ENCODE data around the gene RGS5.
"Not testable (repeated sequence)": the region's sequence is repeated elsewhere in the genome, so short reads cannot be mapped to it uniquely, and the experiment has no call there.

Gene RGS5, protein sequence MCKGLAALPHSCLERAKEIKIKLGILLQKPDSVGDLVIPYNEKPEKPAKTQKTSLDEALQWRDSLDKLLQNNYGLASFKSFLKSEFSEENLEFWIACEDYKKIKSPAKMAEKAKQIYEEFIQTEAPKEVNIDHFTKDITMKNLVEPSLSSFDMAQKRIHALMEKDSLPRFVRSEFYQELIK

DNA sequence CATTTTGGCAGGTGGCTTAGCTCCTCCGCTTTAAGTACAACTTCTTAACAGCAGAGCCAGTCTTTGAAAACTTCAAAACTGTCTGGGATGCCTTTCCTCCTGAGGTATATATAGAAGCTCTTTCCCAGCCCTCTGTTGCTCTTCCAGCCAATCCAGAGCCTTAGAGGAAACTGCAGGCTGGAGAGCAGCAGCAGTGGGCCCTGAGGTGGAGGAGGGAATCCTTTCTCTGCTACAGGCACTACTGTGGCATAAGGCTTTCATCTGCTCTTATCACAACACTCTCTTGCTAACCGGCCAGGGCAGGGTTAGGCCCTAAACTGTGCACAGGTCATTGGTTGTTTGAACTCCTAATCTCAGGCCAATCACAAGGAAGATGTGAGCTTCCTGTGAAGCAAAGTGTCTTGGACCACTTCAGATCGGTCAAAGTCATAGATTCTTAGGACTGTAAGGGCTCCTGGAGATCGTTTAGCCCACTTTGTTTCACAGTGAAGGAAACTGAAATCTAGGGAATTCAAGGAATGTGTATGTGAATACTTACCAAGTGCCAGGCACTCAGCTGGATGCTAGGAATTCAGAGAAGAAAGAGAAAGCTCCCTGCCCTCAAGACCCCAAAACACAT lies at the start of gene RGS5:
Gene RGS5, minus strand, starts transcription at position 84 of the 619 bp plus-strand sequence. Its CDS starts 81 bp downstream, at position 3.
- no peak for DNase-seq

DNA sequence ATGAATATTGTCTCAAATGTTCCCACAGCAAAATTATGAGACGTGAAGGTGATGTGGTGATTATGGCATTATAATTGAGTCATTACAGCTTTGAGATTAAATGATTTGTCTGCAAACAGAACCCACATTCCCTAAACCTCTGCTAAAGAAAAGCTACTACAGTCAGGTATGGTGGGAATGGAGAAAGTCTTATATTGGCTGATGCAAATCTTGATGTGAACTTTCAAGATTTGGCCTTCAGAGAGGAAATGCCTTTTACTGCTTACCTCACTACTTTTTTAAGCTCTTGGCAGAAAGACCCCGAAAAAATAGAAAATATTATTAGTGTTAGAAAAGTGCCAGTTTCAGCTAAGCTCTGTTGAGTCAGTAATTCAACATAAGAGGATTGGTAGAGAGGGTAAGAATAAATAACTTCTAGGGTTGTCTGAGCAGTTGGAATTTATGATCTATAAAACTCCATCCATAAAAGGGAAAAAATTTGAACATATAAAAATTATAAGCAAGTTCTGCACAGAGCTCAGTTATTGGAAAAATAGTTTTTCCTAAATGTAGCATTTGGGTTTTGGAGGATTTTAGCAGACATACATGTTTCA lies 47.8 kb upstream of the RGS5 start:
- DNase-seq, result no peak

DNA sequence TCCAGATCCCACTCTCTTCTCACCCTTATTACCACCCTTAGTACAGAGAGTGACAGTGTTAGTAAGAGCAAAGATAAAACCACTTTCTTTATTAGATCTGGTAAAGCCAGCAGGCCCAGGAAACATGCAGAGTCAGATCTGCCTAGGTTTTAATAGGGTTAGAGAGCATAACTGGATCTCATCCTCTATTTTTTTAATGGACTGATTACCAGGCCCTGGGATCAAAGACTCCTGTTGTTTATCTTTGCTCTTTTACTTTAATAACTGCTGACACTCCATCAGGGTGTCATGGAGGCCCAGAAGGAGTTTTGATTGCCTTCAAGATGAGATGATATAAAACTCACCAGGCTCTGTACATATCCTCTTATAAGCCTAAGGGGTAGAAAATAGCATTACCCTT lies 45.3 kb upstream of the RGS5 start:
- no peak for DNase-seq

DNA sequence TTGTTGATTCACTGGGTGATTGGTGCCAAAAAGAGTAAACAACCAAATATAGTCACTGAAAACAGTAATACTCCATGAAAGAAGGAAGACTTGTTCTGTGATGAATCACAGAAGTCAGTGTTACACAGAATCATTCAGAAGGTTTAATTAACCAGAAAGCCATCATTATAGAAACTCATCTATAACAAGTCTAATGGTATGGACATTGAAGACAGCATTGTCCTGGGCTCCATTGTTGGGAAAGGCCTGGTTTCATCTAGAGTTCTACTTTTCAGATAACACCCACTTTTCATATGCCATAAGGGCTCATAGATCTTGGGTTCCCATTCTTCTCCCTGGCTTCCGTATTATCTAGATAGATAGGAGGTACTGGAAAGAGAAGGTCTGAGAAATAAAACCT lies 41.9 kb upstream of the RGS5 start:
- DNase-seq, result not testable (repeated sequence)

DNA sequence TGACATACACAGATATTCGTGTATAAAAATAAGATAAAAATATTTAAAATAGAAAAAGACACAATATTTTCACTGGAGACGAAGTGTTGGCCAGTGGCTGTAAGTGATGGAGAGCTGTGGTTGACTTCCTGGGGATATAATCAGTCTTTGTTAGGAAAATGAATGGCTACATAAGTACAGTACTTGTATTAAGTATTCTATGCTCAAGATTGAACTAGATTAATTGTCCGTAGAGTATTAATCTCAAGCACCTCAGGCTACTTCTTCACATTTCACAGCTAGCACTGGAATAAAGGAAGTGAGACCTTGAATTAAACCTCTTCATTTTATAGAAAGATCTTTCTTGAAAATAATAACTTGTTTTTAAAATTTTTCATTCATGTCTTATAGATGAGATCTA lies 39.0 kb upstream of the RGS5 start:
- DNase-seq, result no peak

DNA sequence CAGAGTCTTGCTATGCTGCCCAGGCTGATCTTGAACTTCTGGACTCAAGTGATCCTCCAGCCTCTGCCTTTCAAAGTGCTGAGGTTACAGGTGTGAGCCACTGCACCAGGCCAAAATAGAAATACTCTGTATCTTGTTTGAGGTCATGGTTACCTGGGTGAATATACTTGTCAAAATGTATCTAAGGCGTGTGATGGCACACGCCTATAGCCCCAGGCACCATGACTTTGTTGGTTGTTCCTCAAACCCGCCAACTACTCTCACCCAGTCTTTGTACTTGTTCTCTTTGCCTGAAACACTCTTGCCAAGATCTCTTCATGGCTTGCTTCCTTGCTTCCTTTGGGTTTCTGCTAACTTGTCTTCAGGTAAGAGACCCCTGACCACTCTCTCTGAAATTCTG lies 38.0 kb upstream of the RGS5 start:
- no peak for DNase-seq

DNA sequence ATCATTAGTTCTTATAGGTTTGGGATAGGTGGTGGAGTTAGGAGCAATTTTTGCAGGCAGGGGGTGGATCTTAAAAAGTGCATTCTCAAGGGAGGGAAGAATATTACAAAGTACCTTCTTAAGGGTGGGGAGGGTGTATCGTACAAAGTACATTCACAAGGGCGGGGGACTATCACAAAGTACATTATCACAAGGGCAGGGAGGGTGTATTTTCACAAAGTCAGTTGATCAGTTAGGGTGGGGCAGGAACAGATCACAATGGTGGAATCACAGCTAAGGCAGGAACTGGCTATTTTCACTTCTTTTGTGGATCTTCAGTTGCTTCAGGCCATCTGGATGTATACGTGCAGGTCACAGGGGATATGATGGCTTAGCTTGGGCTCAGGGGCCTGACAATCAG lies 30.9 kb upstream of the RGS5 start:
- DNase-seq, result not testable (repeated sequence)

DNA sequence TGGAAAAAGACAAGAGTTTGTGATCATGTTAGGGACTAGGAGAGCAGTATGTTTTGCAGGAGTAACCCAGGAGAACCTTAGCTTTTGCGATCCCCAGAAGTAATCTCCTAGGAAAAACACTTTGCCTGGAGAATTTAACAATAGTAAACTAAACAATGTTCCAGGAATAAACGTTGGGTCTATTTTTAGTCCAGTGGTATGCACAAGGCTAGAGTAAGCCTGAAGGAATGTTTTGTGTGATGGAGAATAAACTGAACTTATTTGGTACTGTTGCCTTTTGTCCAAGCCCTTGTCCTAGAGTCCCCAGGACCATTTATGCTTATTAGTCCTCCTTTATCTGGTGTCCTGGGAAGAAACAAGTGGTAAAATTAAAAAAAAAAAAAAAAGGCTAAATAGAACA lies 28.7 kb upstream of the RGS5 start:
- no peak for DNase-seq

DNA sequence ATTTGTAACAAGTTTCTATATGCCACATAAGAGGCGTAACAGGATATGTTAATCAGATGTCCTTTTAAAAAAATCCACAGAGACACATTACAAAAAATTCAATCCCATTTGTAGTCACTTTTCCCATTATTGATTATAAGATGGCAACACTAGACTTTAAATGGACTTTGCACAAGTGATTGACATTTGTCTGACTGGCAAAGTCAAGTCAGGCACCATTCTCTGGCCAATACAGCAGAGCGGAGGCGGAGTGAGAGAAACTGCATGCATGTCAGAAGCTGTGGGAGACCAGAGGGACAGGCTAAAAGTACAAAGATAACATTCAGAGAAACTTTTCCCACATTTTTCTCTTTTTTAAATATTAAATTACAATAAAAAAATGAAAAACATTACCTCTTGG lies 28.1 kb upstream of the RGS5 start:
- no peak for DNase-seq

DNA sequence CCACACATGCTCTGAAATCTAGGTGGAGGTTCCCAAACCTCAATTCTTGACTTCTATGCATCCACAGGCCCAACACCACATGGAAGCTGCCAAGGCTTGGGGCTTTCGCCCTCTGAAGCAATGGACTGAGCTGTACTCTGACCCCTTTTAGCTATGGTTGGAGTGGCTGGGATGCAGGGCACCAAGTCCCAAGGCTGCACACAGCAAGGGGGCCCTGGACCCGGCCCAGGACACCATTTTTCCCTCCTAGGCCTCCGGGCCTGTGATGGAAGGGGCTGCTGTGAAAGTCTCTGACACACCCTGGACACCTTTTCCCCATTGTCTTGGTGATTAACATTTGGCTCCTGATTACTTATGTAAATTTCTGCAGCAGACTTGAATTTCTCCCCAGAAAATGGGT lies 25.6 kb upstream of the RGS5 start:
- DNase-seq, result not testable (repeated sequence)

DNA sequence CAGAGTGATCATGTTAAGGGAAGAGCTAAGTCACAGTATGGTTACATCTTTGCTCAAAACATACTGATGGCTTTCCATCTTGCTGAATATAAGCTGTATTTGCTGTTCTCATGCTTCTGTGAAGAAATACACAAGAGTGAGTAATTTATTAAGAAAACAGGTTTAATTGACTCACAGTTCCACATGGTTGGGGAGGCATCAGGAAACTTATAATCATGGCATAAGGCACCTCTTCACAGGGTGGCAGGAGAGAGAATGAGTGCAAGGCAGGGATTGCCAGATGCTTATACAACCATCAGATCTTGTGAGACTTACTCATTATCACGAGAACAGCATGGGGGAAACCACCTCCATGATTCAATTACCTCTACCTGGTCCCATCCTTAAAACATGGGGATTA lies 24.4 kb upstream of the RGS5 start:
- no peak for DNase-seq

DNA sequence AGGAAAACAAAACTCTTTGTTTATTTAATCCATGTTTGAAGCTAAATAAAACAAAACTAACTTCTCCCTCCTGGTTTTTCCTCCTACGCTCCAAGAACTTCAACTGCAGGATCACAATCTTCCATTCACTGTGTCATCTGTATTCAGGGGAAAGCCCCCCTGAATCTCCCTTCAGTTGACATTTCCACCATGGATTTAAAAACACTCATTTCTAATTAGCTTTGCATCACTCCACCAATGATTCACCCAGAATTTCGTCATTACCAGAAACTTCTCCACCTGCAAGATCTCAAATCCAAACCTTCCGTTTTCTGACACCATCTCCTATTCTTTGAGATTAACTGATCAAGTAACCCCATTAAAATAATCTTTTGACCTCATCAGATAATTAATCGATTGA lies 10.9 kb upstream of the RGS5 start:
- DNase-seq, result no peak

DNA sequence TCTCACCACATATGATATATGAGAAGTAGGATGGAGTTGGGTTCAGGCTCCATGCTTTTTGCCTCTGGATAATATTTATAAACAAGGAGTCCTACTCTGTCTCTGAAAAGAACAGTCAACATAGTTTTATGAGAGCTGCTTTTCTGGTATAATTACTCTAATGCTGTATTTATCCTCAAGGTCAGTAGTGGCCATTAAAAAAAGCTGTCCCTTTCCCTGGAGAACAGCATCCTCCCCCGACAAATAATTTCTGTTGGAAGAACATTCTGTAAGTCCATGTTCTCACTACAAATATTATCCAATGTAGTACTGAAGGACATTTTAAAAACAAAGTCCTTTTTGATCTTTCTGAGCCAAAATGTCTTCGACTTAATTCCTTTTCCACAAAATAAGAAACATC lies 9.0 kb upstream of the RGS5 start:
- no peak for DNase-seq

DNA sequence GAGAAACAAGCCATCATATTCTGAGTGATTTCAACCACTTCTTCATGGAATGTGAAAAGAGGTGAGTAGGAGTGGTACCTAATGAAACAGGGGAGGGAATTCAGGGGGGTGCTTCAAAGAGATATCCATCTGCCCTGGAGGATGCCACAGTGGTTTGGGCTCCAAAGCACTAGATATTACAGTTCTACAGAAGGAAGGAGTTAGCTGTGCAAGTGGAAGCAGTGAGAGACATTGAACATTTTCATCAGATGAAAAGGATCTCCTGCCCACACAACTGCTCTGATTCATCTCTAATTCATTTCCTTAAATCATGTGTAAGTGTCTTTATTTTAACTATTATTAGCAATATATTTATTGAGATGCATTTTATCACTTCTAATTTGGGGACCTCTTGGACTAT lies 2.8 kb upstream of the RGS5 start:
- DNase-seq, result no peak

DNA sequence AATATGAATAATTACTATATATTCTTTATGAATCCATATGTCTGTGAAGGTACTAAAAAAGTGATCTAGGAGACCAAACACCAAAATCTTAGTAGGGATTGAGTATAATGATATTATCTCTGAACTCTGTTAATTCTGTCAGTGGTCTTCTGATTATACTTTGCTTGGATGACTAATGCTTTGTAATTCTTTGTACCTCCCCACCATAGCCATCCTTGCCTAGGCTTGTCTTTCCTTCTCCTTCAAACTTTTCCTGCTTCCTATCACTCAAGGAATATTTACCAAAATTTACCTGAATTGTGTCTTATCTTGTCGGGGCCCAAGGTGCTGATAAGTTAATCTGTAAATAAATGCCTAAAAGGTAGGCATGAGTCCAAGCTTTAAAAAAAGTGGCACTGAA lies 845 bp upstream of the RGS5 start:
- no peak for DNase-seq

DNA sequence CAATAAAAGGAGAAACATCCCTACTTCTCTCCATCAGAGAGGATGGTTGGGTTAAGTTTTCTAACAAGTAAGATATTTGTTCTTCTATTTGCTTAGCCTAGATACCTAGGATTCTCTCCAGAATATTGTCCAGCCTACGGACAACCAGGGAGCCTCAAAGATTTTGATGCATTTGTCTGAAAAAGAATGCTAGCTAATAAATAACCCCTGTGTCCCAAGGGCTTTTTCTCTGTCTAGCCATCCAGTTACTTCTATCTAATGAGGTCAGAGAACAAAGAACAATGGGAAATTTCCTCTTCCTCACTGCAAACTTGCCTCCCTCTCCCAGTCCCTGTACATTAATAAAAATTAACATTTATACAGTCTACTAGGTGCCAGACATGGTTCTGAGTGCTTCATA lies 810 bp downstream of the RGS5 start:
- no peak for DNase-seq

DNA sequence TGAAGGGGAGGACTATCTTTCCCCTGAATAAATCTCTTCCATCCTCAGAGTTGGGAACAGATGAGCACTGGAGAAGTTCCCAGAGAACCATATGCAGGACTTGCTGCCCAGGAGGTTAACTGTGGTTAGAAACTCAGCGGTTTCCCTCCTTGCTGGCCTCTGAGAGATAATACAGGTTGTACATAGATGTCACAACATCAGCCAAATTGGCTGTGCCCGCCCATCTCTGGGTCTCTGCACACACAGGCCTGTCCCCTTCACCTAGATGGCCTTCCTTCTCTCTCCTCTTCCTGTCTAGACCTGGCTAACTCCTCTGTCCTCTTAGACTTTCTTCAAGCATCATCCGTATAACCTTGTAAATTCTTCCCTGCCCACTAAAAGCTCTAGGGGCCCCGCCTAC lies 5.7 kb downstream of the RGS5 start:
- no peak for DNase-seq

DNA sequence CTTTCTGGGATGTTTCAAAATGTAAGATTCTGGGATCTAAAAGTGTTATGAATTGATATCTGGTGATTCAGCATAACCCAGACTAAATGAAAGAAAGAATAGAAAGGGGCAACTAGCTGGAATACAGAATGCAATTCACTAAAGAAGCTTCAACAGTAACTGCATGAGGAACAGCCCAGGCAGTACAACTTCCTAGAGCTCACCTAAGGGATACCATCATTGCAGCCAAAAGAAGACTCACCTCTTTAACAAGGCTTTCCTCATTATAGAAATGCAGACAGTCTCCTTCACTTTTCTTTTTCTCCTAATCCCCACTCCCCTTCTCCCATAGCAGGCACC lies 6.3 kb downstream of the RGS5 start:
- no peak for DNase-seq

DNA sequence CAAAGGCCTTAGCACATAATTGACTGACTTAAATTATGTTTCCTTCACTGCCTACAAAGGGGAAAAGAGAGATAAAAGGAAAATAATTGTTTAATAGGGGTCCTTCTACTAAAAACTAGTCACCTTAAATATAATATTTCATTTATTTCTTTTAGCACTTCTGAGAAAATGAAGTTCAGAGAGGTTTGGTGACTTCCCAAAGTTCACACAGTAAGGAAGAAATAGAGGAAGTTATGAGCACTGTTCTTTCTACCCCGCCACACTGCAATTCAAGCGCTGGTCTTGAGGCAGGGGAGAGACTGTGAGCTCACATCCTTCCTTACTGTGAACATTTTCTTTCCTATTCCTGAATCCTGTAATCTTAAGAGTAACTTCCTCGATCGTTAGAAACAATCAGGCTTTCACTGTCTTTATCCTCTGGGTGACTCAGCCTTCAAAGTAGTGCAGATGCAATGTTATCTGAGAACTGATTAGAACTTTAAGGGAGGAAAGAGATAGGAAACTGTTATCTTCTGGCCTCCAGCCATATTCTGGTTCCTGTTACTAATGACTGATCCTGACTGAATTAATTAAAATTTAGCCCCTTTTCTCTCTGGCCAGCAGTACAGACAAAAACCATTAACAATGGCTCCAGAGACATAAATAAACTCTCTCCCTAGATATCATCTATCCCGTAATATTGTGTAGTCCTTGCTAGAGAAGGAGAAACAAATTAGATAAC lies 6.8 kb downstream of the RGS5 start:
- DNase-seq, result no peak

DNA sequence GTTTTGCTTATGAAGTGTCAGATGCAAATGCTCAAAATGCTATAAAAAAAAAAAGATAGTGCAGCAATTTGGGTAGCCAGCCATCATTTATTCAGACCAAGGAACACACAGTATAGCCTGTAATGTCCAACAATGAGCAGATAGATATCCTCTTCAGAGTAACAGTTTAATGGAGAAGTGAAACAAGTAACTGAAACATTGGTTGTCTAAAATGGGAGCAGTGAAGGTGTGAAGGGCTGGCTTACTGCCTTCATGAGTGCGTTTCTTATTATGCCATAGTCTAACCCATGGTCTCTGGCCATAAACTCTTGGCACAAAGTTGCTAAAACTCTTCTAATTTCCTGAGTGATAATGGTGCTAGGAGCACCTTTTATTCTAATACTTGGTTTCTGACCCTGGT lies 11.4 kb downstream of the RGS5 start:
- DNase-seq, result no peak

DNA sequence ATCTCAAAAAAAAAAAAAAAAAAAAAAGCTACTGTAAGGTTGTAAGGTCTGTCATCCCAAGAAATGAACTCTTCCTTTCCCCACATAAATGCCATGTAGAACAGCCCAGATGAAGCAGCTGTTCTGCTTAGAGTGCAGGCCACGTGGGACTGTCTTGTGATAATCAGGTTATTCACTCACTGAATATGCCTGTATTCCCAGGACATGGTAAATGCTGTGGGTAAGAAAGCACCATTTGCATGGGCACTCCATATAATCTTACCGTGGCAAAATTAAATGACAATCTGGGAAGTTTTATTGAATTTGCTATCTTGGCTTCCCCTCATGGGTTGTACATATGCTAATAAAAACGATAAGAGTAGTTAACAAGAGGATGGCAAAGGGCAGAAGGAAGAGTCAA lies 13.8 kb downstream of the RGS5 start:
- DNase-seq, result no peak

DNA sequence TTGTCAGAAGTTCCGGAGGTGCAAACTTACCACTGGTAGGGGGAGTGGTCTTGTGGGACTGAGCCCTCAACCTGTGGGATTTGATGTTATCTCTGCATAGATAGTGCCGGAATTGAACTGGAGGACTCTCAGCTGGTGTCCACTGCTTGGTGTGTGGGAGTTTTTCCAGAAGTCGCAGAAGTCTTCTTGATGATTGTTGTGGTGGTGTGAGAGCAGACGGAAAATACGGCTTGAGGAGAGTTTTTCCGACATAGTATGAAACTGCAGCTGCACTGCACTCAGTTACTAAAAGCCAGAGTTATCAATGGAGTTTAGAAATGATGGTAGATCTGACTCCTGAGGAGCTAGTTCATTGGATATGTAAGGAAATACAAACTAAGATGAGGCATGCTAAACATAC lies 14.9 kb downstream of the RGS5 start:
- DNase-seq, result no peak

DNA sequence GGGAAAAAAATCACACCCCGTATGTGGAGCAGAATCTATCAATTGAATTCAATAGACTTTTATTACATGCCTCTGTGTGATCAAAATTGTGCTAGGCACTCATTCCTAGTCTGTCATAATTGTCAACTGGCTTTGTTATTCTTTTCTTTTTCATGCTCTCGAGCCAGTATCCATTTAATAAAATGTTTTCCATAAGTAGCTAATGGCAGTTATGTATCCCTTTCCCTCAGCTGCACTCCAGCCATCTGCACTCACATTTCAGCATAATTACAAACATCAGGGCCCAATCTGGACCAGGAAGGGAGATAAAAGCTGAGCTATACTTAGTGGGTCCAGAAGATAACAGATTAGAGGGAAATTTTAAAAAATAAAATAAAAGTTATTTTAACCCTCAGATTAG lies 15.9 kb downstream of the RGS5 start:
- no peak for DNase-seq

DNA sequence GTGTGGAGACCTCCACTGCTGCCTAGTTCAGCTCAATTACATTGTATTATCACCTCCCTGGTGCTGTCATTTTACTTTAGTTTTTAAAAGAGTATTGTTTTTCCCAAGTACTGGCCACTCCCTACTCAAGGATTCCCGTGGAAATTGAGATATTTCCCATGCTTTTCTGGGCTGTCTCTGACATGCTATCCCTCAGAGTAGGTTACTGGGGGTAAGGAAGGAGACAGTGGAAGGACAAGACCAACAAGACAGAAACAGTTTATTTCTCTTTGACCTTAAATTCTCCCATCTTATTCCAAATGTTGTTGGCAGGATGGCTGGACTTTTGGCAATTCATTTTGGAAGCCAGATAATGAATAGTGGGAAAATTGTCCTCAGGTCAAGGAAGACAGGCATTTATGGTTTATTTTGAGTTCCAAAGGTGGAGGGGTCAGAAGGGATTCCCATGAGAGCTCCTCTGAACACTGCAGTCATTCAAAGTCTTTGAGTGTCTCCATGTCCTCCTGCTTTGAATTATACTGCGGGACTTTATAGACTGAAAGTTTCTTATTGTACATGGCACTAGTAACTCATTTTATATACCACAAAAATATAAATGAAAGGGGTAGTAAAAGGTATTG lies 20.3 kb downstream of the RGS5 start:
- no peak for DNase-seq
